IPS-15b (cell line): ENCODE measurements around the gene GMDS.

Source experiments
- H3K27me3 ChIP-seq: one replicate; pipeline ENCODE4 v1.6.1; 2013; ENCODE audit warnings: low read length; ENCODE audit not compliant: control insufficient read depth, insufficient read depth
- H3K36me3 ChIP-seq: one replicate; pipeline ENCODE4 v1.6.1; 2013; ENCODE audit warnings: low read length; ENCODE audit not compliant: control insufficient read depth, insufficient read depth
- H3K4me1 ChIP-seq: one replicate; pipeline ENCODE4 v1.6.1; 2013; ENCODE audit warnings: mild to moderate bottlenecking, low read length; ENCODE audit not compliant: control insufficient read depth, insufficient read depth
- H3K4me3 ChIP-seq: one replicate; pipeline ENCODE4 v1.5.1; 2013; ENCODE audit warnings: low read depth, low read length
- H3K9ac ChIP-seq: one replicate; pipeline ENCODE4 v1.6.1; 2013; ENCODE audit warnings: low read depth, mild to moderate bottlenecking, low read length
- H3K9me3 ChIP-seq: one replicate; pipeline ENCODE4 v1.6.1; 2013; ENCODE audit warnings: mild to moderate bottlenecking, low read length; ENCODE audit not compliant: control insufficient read depth, insufficient read depth

Gene GMDS

GRCh38 chr6:1893470-1894130 lies 351.8 kb downstream of the GMDS start:
- no peaks in the 10 kb centered on the region for H3K4me1 ChIP-seq

GRCh38 chr6:1892716-1893115 lies 352.7 kb downstream of the GMDS start:
- Histone ChIP-seq H3K9ac (no peak overlapping the region), H3K4me1 (no peaks in the 10 kb centered on the region), H3K9me3 (no peaks in the 10 kb centered on the region), H3K4me3 (no peak overlapping the region), H3K27me3 (no peaks in the 10 kb centered on the region), H3K36me3 (no peaks in the 10 kb centered on the region)

More at GRCh38 chr6:1893470-1894130, 351.8 kb downstream of the GMDS start:
- H3K9me3 ChIP-seq = no peaks in the 10 kb centered on the region
- no peaks in the 10 kb centered on the region for H3K36me3 ChIP-seq
- no peak overlapping the region for H3K4me3 ChIP-seq
- no peak overlapping the region for H3K9ac ChIP-seq
- H3K27me3 ChIP-seq = no peaks in the 10 kb centered on the region

GRCh38 chr6:1890987-1891386 lies 354.4 kb downstream of the GMDS start:
- Histone ChIP-seq H3K9me3 (no peaks in the 10 kb centered on the region), H3K4me3 (no peak overlapping the region), H3K4me1 (no peaks in the 10 kb centered on the region), H3K36me3 (no peaks in the 10 kb centered on the region), H3K27me3 (no peaks in the 10 kb centered on the region), H3K9ac (no peak overlapping the region)

- Histone ChIP-seq H3K27me3 (no peaks in the 10 kb centered on the region), H3K9ac (no peak overlapping the region), H3K36me3 (no peaks in the 10 kb centered on the region), H3K4me3 (no peak overlapping the region), H3K9me3 (no peaks in the 10 kb centered on the region), H3K4me1 (no peaks in the 10 kb centered on the region)
Measured at GRCh38 chr6:1890071-1890470, 355.3 kb downstream of the GMDS start.

- Histone ChIP-seq H3K9me3 (no peaks in the 10 kb centered on the region), H3K4me3 (no peak overlapping the region), H3K9ac (no peak overlapping the region), H3K4me1 (no peaks in the 10 kb centered on the region), H3K27me3 (no peaks in the 10 kb centered on the region), H3K36me3 (no peaks in the 10 kb centered on the region)
Measured at GRCh38 chr6:1885576-1886011, 359.8 kb downstream of the GMDS start.

- Histone ChIP-seq H3K4me3 (no peak overlapping the region), H3K9me3 (no peaks in the 10 kb centered on the region), H3K36me3 (no peaks in the 10 kb centered on the region), H3K4me1 (no peaks in the 10 kb centered on the region), H3K27me3 (no peaks in the 10 kb centered on the region), H3K9ac (no peak overlapping the region)
Measured at GRCh38 chr6:1884313-1884712, 361.1 kb downstream of the GMDS start.

GRCh38 chr6:1878330-1878729 lies 367.1 kb downstream of the GMDS start:
- Histone ChIP-seq H3K9me3 (no peaks in the 10 kb centered on the region), H3K4me3 (no peak overlapping the region), H3K36me3 (no peaks in the 10 kb centered on the region), H3K27me3 (no peaks in the 10 kb centered on the region), H3K4me1 (no peaks in the 10 kb centered on the region), H3K9ac (no peak overlapping the region)

GRCh38 chr6:1873781-1874180 lies 371.6 kb downstream of the GMDS start:
- no peak overlapping the region for H3K4me3 ChIP-seq
- H3K9ac ChIP-seq = no peak overlapping the region
- no peaks in the 10 kb centered on the region for H3K36me3 ChIP-seq
- H3K9me3 ChIP-seq = no peaks in the 10 kb centered on the region
- no peaks in the 10 kb centered on the region for H3K27me3 ChIP-seq
- H3K4me1 ChIP-seq = peaks cover 23% of the 10 kb centered on the region

- no peaks in the 10 kb centered on the region for H3K9me3 ChIP-seq
- no peak overlapping the region for H3K9ac ChIP-seq
- no peaks in the 10 kb centered on the region for H3K27me3 ChIP-seq
- peaks cover 23% of the 10 kb centered on the region for H3K4me1 ChIP-seq
- H3K36me3 ChIP-seq = no peaks in the 10 kb centered on the region
- no peak overlapping the region for H3K4me3 ChIP-seq
Measured at GRCh38 chr6:1872649-1873131, 372.7 kb downstream of the GMDS start.

GRCh38 chr6:1871724-1872315 lies 373.6 kb downstream of the GMDS start:
- Histone ChIP-seq H3K9me3 (no peaks in the 10 kb centered on the region), H3K4me3 (no peak overlapping the region), H3K9ac (no peak overlapping the region), H3K36me3 (no peaks in the 10 kb centered on the region), H3K27me3 (no peaks in the 10 kb centered on the region), H3K4me1 (peaks cover 23% of the 10 kb centered on the region)

GRCh38 chr6:1870932-1871331 lies 374.5 kb downstream of the GMDS start:
- no peaks in the 10 kb centered on the region for H3K27me3 ChIP-seq
- no peak overlapping the region for H3K9ac ChIP-seq
- H3K4me1 ChIP-seq = peaks cover 29% of the 10 kb centered on the region
- H3K36me3 ChIP-seq = no peaks in the 10 kb centered on the region
- H3K9me3 ChIP-seq = no peaks in the 10 kb centered on the region
- H3K4me3 ChIP-seq = no peak overlapping the region

- Histone ChIP-seq H3K36me3 (no peaks in the 10 kb centered on the region), H3K4me1 (peaks cover 29% of the 10 kb centered on the region), H3K4me3 (no peak overlapping the region), H3K9me3 (no peaks in the 10 kb centered on the region), H3K9ac (no peak overlapping the region), H3K27me3 (no peaks in the 10 kb centered on the region)
Measured at GRCh38 chr6:1870251-1870650, 375.2 kb downstream of the GMDS start.
